Skeletal muscle tissue (tissue), 2 donors: ENCODE results near the gene YY2. TPM values are rescaled to one million over a fixed set of nuclear protein-coding genes. Genes with fewer than 3 reads are reported as not detected.

Source experiments
- small RNA-seq: library from RNA; depleted of rRNA; stranded (forward); fragments of <200 nt; gene quantifications from one replicate; pipeline ENCODE3, GENCODE V24; 2014
- total RNA-seq: library from RNA; depleted of rRNA; stranded (reverse); fragments of >200 nt; gene quantifications from one replicate; pipeline ENCODE4 v1.2.3, GENCODE V29; 2014

The YY2 gene
- total RNA-seq, 1 donor from 2014 or later, result 1.6 TPM

Small RNA genes within 50 kb of the gene (small RNA-seq; reads per million reads assigned to genes)
- not detected for gene U73479.1

Other genes starting within 250 kb of the YY2 start
- under 0.01 TPM for gene KLHL34, start 197.7 kb upstream of the YY2 start, total RNA-seq
- gene SMPX, start 97.9 kb upstream of the YY2 start, total RNA-seq, result 223 TPM
- gene MBTPS2, start 16.4 kb upstream of the YY2 start, total RNA-seq, result 13.6 TPM
- gene SMS, start 84.7 kb downstream of the YY2 start, total RNA-seq, result 64.2 TPM
- gene PHEX, start 176.3 kb downstream of the YY2 start, total RNA-seq, result 4.2 TPM